SH-SY5Y (cell line): ENCODE data around the gene TAF6.

Source experiments
- GATA2 ChIP-seq: IDR thresholded peaks from 2 replicates; pipeline ENCODE4 v1.6.1; 2011; ENCODE audit warnings: mild to moderate bottlenecking, low read depth, low read length
- GATA3 ChIP-seq: IDR thresholded peaks from 2 replicates; pipeline ENCODE4 v1.6.1; 2011; ENCODE audit warnings: low read depth, mild to moderate bottlenecking, low read length, moderate library complexity

- TF ChIP-seq GATA2: no peak
- TF ChIP-seq GATA3: no peak
Measured at GRCh38 chr7:100082978-100083377, 36.2 kb downstream of the TAF6 start.
